Ovary (tissue), 3 donors: ENCODE data around the gene DKK1.

Experiments
- CTCF ChIP-seq, 3 donors: fragments of 450-650 bp in 2 of 3; fragments of 200-600 bp in 1 of 3; IDR thresholded peaks; one replicate each; pipeline versions ENCODE4 v1.5.1 to v1.8.0; 2016 to 2022; ENCODE audit warnings: antibody characterized with exemption in 3 of 3, mild to moderate bottlenecking in 1 of 3
- POLR2A ChIP-seq: fragments of 450-650 bp; IDR thresholded peaks from one replicate; pipeline ENCODE4 v1.6.1; 2017; ENCODE audit warnings: antibody characterized with exemption, mild to moderate bottlenecking, moderate library complexity
- donor health status: DM: no; HTN: no; CAD: no.

GRCh38 chr10:52351914-52352330 lies 37.8 kb downstream of the DKK1 start:
- TF ChIP-seq POLR2A (no peak), CTCF (IDR thresholded peaks at IDR 0.05) (no peak)
